Measurements from ENCODE around the gene WDR86. TPM values are rescaled to one million over a fixed set of nuclear protein-coding genes. Genes with fewer than 3 reads are reported as not detected.

Gene WDR86
- total RNA-seq, 1 donor, result 1.1 TPM

GRCh38 chr7:151393031-151393977 lies 16.5 kb downstream of the WDR86 start:
- peak in 1 of 3 donors; percentile 40 for DNase-seq (ENCODE audit: low read depth in 2 of 3, low spot score in 2 of 3)

GRCh38 chr7:151392426-151392825 lies 17.4 kb downstream of the WDR86 start:
- no peak for DNase-seq (ENCODE audit: low read depth in 2 of 3, low spot score in 2 of 3)

GRCh38 chr7:151392002-151392401 lies 17.8 kb downstream of the WDR86 start:
- no peak for DNase-seq (ENCODE audit: low read depth in 2 of 3, low spot score in 2 of 3)

- DNase-seq (ENCODE audit: low read depth in 2 of 3, low spot score in 2 of 3), result no peak
Observed at GRCh38 chr7:151391358-151391730, 18.5 kb downstream of the WDR86 start.

- no peak for DNase-seq (ENCODE audit: low read depth in 2 of 3, low spot score in 2 of 3)
Observed at GRCh38 chr7:151390598-151391357, 19.1 kb downstream of the WDR86 start.

- no peak for DNase-seq (ENCODE audit: low read depth in 2 of 3, low spot score in 2 of 3)
Observed at GRCh38 chr7:151389768-151390597, 19.9 kb downstream of the WDR86 start.

- DNase-seq (ENCODE audit: low read depth in 2 of 3, low spot score in 2 of 3), result no peak
Observed at GRCh38 chr7:151389096-151389767, 20.6 kb downstream of the WDR86 start.

GRCh38 chr7:151388430-151388829 lies 21.4 kb downstream of the WDR86 start:
- DNase-seq (ENCODE audit: low read depth in 2 of 3, low spot score in 2 of 3), result no peak

GRCh38 chr7:151388007-151388297 lies 21.9 kb downstream of the WDR86 start:
- DNase-seq (ENCODE audit: low read depth in 2 of 3, low spot score in 2 of 3), result no peak

GRCh38 chr7:151387161-151388006 lies 22.5 kb downstream of the WDR86 start:
- DNase-seq (ENCODE audit: low read depth in 2 of 3, low spot score in 2 of 3), result no peak

- no peak for DNase-seq (ENCODE audit: low read depth in 2 of 3, low spot score in 2 of 3)
Observed at GRCh38 chr7:151386301-151387160, 23.3 kb downstream of the WDR86 start.

- DNase-seq (ENCODE audit: low read depth in 2 of 3, low spot score in 2 of 3), result no peak
Observed at GRCh38 chr7:151385626-151386300, 24.1 kb downstream of the WDR86 start.

GRCh38 chr7:151384776-151385625 lies 24.8 kb downstream of the WDR86 start:
- no peak for DNase-seq (ENCODE audit: low read depth in 2 of 3, low spot score in 2 of 3)

- DNase-seq (ENCODE audit: low read depth in 2 of 3, low spot score in 2 of 3), result no peak
Observed at GRCh38 chr7:151384352-151384697, 25.5 kb downstream of the WDR86 start.

GRCh38 chr7:151383638-151384351 lies 26.0 kb downstream of the WDR86 start:
- DNase-seq (ENCODE audit: low read depth in 2 of 3, low spot score in 2 of 3), result no peak

- DNase-seq (ENCODE audit: low read depth in 2 of 3, low spot score in 2 of 3), result peak; percentile 23 to 50 (median 37)
Observed at GRCh38 chr7:151382079-151382885, 27.6 kb downstream of the WDR86 start.

Data from hematopoietic multipotent progenitor cell (in vitro differentiated cells).